Fibroblast of upper back skin (primary cell): ENCODE measurements around the gene PDXK.
"Not testable (repeated sequence)": the region's sequence is repeated elsewhere in the genome, so short reads cannot be mapped to it uniquely, and the experiment has no call there.

ENCODE experiments used
- DNase-seq: peaks from one replicate; pipeline ENCODE4 v3.0.0-alpha.2; 2013

Gene PDXK

GRCh38 chr21:43697758-43698643 is 20.9 kb upstream of the PDXK start:
- DNase-seq: peak; percentile 68

- DNase-seq: not testable (repeated sequence)
Observed at GRCh38 chr21:43699492-43699777, 19.5 kb upstream of the PDXK start.

- DNase-seq: no peak
Observed at GRCh38 chr21:43699933-43700599, 18.9 kb upstream of the PDXK start.

- DNase-seq: no peak
Observed at GRCh38 chr21:43701936-43702784, 16.8 kb upstream of the PDXK start.

- peak; percentile 38 for DNase-seq
Observed at GRCh38 chr21:43702785-43703034, 16.2 kb upstream of the PDXK start.

GRCh38 chr21:43703035-43703880 is 15.7 kb upstream of the PDXK start:
- peak; percentile 86 for DNase-seq

GRCh38 chr21:43707462-43707861 is 11.5 kb upstream of the PDXK start:
- no peak for DNase-seq

GRCh38 chr21:43708745-43709381 is 10.1 kb upstream of the PDXK start:
- no peak for DNase-seq

- peak; percentile 61 for DNase-seq
Observed at GRCh38 chr21:43712268-43712942, 6.5 kb upstream of the PDXK start.

- not testable (repeated sequence) for DNase-seq
Observed at GRCh38 chr21:43713123-43713522, 5.8 kb upstream of the PDXK start.

GRCh38 chr21:43716376-43717165 is 2.4 kb upstream of the PDXK start:
- DNase-seq: peak; percentile 45

GRCh38 chr21:43717166-43717853 is 1.6 kb upstream of the PDXK start:
- DNase-seq: no peak

GRCh38 chr21:43717967-43718871 is 710 bp upstream of the PDXK start:
- no peak for DNase-seq

- DNase-seq: no peak
Observed at GRCh38 chr21:43719748-43720538, 1.0 kb downstream of the PDXK start.

GRCh38 chr21:43720539-43721166 is 1.7 kb downstream of the PDXK start:
- no peak for DNase-seq

- no peak for DNase-seq
Observed at GRCh38 chr21:43721206-43721605, 2.3 kb downstream of the PDXK start.

- DNase-seq: no peak
Observed at GRCh38 chr21:43721939-43722338, 3.0 kb downstream of the PDXK start.

- DNase-seq: no peak
Observed at GRCh38 chr21:43723648-43724047, 4.7 kb downstream of the PDXK start.
